GM06990 (cell line): ENCODE results near the gene ATP9A.
A peak's percentile ranks its signal among the peaks of the same experiment; 100 is the strongest.

Source experiments
- DNase-seq: peaks from one replicate; pipeline ENCODE4 v3.0.0-alpha.2; 2011; ENCODE audit not compliant: insufficient read length; ENCODE audit errors: extremely low read depth
- H3K27me3 ChIP-seq: replicated peaks from 2 replicates; pipeline ENCODE4 v1.6.0; 2011; ENCODE audit warnings: low read length; ENCODE audit not compliant: control insufficient read depth, insufficient read depth
- H3K36me3 ChIP-seq: 2 replicates; pipeline ENCODE4 v1.5.1; 2011; ENCODE audit warnings: low read length; ENCODE audit not compliant: control insufficient read depth, insufficient read depth
- H3K4me3 ChIP-seq: replicated peaks from 2 replicates; pipeline ENCODE4 v1.5.1; 2011; ENCODE audit warnings: low read depth, mild to moderate bottlenecking, control low read depth, low read length
- CTCF ChIP-seq: IDR thresholded peaks from 2 replicates; pipeline ENCODE4 v1.5.1; 2011; ENCODE audit warnings: low read length, control low read depth, mild to moderate bottlenecking, inconsistent platforms; ENCODE audit not compliant: insufficient read depth, poor library complexity, severe bottlenecking

The ATP9A gene

DNA sequence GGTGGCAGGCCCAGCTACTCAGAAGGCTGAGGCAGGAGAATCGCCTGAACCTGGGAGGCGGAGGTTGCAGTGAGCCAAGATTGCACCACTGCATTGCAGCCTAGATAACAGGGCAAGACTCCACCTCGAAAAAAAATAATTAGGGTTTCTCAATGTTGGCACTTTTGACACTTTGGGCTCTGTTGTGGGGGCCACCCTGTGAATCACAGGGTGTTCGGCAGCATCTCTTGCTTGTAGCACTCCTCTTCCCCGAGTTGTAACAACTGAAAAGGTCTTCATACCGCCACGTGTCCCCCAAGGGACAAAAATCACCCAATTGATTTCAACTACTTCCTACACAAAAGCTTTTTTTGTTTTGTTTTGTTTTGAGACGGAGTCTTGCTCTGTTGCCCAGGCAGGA, 172.4 kb downstream of the ATP9A start:
- TF ChIP-seq CTCF, result no peak

DNA sequence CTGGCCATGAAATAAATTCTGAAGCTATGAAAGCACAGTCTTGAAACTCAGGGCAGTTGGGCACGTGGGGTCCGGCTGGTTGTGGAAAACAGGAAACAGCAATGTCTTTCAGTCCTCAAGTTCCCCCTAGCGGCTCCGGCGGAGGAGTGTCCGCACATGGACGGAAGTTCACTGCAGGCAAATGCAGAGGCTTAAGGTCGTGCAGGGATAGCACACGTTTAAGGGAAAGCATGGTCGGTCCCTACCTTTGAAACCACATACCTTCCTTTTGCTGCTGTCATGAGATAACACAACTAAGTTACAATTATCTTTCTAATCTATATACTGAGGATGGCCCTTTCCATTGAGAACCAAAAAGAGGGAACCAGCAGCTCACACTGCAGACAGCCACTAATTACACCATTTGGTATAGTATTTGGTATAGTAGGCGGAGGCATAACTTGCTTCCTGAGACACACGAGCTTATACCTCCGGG, 173.1 kb downstream of the ATP9A start:
- peak; percentile 87 for TF ChIP-seq CTCF
- Histone ChIP-seq H3K27me3 (no peaks in the 10 kb centered on the region), H3K4me3 (no peak overlapping the region), H3K36me3 (no peaks in the 10 kb centered on the region)
- DNase-seq, result peak; percentile 71

More for the DNA sequence above, 172.4 kb downstream of the ATP9A start:
- no peak overlapping the region for H3K4me3 ChIP-seq
- DNase-seq, result no peak
- H3K36me3 ChIP-seq, result no peaks in the 10 kb centered on the region
- H3K27me3 ChIP-seq, result no peaks in the 10 kb centered on the region

DNA sequence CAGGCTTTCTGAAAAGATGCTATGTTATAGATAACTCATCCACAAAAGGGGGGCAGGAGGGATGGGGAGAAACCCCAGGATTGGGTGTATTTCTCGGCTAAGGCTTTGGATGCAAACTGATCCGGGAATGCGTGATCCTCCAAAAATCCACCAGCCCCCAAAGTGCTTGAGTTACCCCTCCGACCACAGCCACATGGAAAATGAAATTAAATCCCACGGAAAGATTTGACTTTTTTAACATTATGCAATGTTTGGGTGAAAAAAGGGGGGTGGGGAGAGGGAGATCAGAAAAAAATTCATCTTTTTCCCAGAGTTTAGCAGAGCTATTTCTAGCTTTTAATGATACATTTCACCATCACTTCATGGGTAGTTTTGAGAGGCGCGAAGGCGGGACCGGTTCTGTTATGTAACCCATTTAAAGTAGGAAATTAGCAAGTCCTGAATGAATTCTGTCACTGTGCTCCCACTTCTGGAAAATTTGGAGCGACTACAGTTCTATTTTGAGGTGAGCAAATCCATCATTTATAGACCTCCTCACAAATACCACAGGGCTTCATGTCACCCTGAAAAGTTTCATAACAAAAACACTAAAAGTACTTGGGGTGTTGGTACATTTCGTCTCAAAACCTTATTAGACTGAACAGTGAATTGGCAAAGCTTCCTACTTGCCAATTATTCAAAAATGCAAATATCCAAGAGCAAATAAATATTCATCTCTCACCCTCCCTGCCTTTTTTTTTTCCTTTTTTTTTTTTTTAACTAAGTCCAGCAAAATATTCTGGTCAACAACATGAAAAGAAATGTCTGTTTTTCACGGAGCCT, 173.7 kb downstream of the ATP9A start:
- DNase-seq, result no peak
- no peaks in the 10 kb centered on the region for H3K27me3 ChIP-seq
- H3K36me3 ChIP-seq, result no peaks in the 10 kb centered on the region
- H3K4me3 ChIP-seq, result no peak overlapping the region
- TF ChIP-seq CTCF, result no peak

DNA sequence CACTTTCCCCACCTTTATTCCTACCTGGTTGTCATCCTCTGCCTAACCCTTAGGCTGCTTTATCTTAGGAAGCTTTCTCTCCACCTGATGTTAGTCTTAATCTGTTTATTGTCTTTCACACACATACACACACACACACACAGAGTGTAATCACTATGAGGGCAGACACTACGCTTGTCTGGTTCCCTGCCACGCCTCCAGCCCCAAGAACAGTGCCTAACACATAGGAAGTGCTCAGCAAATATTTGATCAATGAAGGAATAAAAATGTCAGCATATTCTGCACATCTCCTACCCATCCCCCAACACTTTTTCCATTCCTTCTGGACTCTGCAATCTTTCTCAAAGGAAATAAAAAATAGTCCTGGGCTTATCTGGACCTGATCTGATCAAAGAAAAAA, 174.6 kb downstream of the ATP9A start:
- no peak for TF ChIP-seq CTCF
- Histone ChIP-seq H3K4me3 (no peak overlapping the region), H3K36me3 (no peaks in the 10 kb centered on the region), H3K27me3 (no peaks in the 10 kb centered on the region)
- DNase-seq, result no peak

DNA sequence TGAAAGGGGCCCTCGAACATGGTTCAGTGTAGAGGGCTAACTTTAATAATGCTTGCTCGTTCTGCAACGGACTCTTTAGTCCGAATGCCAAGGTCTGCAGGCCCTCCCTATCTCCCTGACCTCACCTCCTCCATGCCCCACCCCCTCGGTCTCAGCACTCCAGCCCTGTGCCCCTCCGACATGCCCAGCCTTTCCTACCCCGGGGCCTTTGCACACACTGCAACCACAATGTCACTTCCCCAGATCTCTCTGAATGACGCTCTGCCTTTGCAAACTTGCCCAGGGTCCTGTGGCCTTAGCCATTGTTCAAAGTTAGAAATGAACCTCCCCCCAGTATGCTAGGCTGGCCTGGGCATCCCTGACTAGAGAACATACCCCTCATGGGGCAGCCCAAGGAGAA, 175.6 kb downstream of the ATP9A start:
- no peak for TF ChIP-seq CTCF
- Histone ChIP-seq H3K36me3 (no peaks in the 10 kb centered on the region), H3K4me3 (no peak overlapping the region), H3K27me3 (no peaks in the 10 kb centered on the region)
- no peak for DNase-seq
